A549 (cell line): ENCODE measurements around the gene EXOC3L2. TPM values are rescaled to one million over a fixed set of nuclear protein-coding genes. Genes with fewer than 3 reads are reported as not detected.
"Not testable (repeated sequence)": the region's sequence is repeated elsewhere in the genome, so short reads cannot be mapped to it uniquely, and the experiment has no call there.

Source experiments
- ATAC-seq, 2 experiments: fragments of 200-7000 bp in 1 of 2; fragments of >200 bp in 1 of 2; cut with Nextera tagmentation in 1 of 2; cut with Tn5 transposase in 1 of 2; 3 replicates each; pipeline versions ENCODE4 v1.8.0 to v1.9.1; 2018 to 2020; ENCODE audit warnings: mild to moderate bottlenecking in 1 of 2, moderate library complexity in 1 of 2
- CTCF ChIA-PET: fragments of 300-600 bp; sonication (Branson Sonifier 250); formaldehyde crosslinking; extraction: SDS; loops from one replicate; lab custom pipeline; 2021; ENCODE audit warnings: antibody characterized with exemption, inconsistent platforms; lab: Yijun Ruan, JAX
- POLR2A ChIA-PET: fragments of 350-600 bp; formaldehyde crosslinking; extraction: SDS; loops from one replicate; lab custom pipeline; 2021; ENCODE audit warnings: antibody characterized with exemption, inconsistent platforms; lab: Yijun Ruan, JAX
- DNase-seq, 2 experiments: peaks; one replicate each; pipeline versions ENCODE4 v3.0.0 to v3.0.0-alpha.2; 2011 to 2016; ENCODE audit warnings: low read depth in 1 of 2, low spot score in 1 of 2
- FAIRE-seq: peaks from 2 replicates; lab custom pipeline; 2011; peaks lifted over from hg19 to GRCh38; lab: Jason Lieb, UNC
- H3K27ac ChIP-seq, 2 experiments: fragments of >200 bp; sonication (Bioruptor Twin); formaldehyde crosslinking; 3 replicates each; pipeline ENCODE4 v1.5.1; 2016 to 2017
- H3K4me1 ChIP-seq: fragments of >200 bp; sonication (Bioruptor Twin); formaldehyde crosslinking; 3 replicates; pipeline ENCODE4 v1.6.1; 2016
- H3K4me2 ChIP-seq: fragments of >200 bp; sonication (Bioruptor Twin); formaldehyde crosslinking; 3 replicates; pipeline ENCODE4 v1.6.1; 2016
- H3K4me3 ChIP-seq: fragments of >200 bp; sonication (Bioruptor Twin); formaldehyde crosslinking; 3 replicates; pipeline ENCODE4 v1.5.1; 2016
- H3K9me3 ChIP-seq: fragments of >200 bp; sonication (Bioruptor Twin); formaldehyde crosslinking; 3 replicates; pipeline ENCODE4 v1.6.1; 2016
- CBX2 ChIP-seq: fragments of 200-600 bp; sonication (generic); IDR thresholded peaks from 2 replicates; pipeline ENCODE4 v1.6.1; 2016; ENCODE audit warnings: low read depth, mild to moderate bottlenecking, borderline replicate concordance
- CBX8 ChIP-seq: fragments of 200-600 bp; sonication (generic); IDR thresholded peaks from 2 replicates; pipeline ENCODE4 v1.6.1; 2016
- CEBPB ChIP-seq, 2 experiments: fragments of >200 bp in 1 of 2; sonication (Bioruptor Twin) in 1 of 2; formaldehyde crosslinking in 1 of 2; IDR thresholded peaks; 2 replicates each; pipeline ENCODE4 v1.6.1; 2012 to 2016
- CHD2 ChIP-seq: fragments of 150-350 bp; IDR thresholded peaks from 2 replicates; pipeline ENCODE4 v1.6.1; 2014; ENCODE audit warnings: low read length; ENCODE audit not compliant: partially characterized antibody
- CHD4 ChIP-seq: fragments of 200-600 bp; sonication (generic); IDR thresholded peaks from 2 replicates; pipeline ENCODE4 v1.6.1; 2016; ENCODE audit warnings: antibody characterized with exemption, mild to moderate bottlenecking, borderline replicate concordance
- EHMT2 ChIP-seq: fragments of 200-600 bp; sonication (generic); IDR thresholded peaks from 2 replicates; pipeline ENCODE4 v1.6.1; 2016; ENCODE audit warnings: antibody characterized with exemption, low read depth, mild to moderate bottlenecking, moderate library complexity
- ESRRA ChIP-seq: fragments of 150-350 bp; IDR thresholded peaks from 2 replicates; pipeline ENCODE4 v1.6.1; 2014; ENCODE audit warnings: mild to moderate bottlenecking, low read length, borderline replicate concordance
- HEYL ChIP-seq: fragments of 250-450 bp; sonication (Bioruptor Pico); IDR thresholded peaks from 2 replicates; pipeline ENCODE4 v1.8.0; 2021; ENCODE audit warnings: mild to moderate bottlenecking, moderate library complexity
- HOXB5 ChIP-seq: fragments of 250-450 bp; sonication (Bioruptor Pico); IDR thresholded peaks from 2 replicates; pipeline ENCODE4 v1.5.0; 2020; ENCODE audit warnings: mild to moderate bottlenecking, moderate library complexity
- KDM1A ChIP-seq: fragments of 200-600 bp; sonication (generic); IDR thresholded peaks from 2 replicates; pipeline ENCODE4 v1.6.1; 2016; ENCODE audit warnings: low read depth, mild to moderate bottlenecking
- MYC ChIP-seq: IDR thresholded peaks from 2 replicates; pipeline ENCODE4 v1.6.1; 2012; ENCODE audit warnings: mild to moderate bottlenecking, inconsistent platforms, low read length, improper control_type of control experiment, borderline replicate concordance
- NFE2L2 ChIP-seq: fragments of 150-350 bp; conservative IDR thresholded peaks from 2 replicates; pipeline ENCODE4 v1.6.1; 2014; ENCODE audit warnings: low read length
- PHF8 ChIP-seq: fragments of 200-600 bp; sonication (generic); IDR thresholded peaks from 2 replicates; pipeline ENCODE4 v1.6.1; 2016; ENCODE audit warnings: low read depth, mild to moderate bottlenecking, antibody characterized with exemption, moderate library complexity, borderline replicate concordance
- POLR2A ChIP-seq: IDR thresholded peaks from 2 replicates; pipeline ENCODE4 v1.6.1; 2012; ENCODE audit warnings: mild to moderate bottlenecking, low read length
- POLR2AphosphoS2 ChIP-seq: conservative IDR thresholded peaks from 2 replicates; pipeline ENCODE4 v1.6.1; 2012; ENCODE audit warnings: low read length, improper control_type of control experiment, inconsistent platforms
- SMC3 ChIP-seq: fragments of >200 bp; sonication (Bioruptor Twin); formaldehyde crosslinking; IDR thresholded peaks from 3 replicates; pipeline ENCODE4 v1.6.1; 2018; ENCODE audit warnings: inconsistent platforms
- TP53 ChIP-seq: fragments of 250-450 bp; sonication (Bioruptor Pico); IDR thresholded peaks from 2 replicates; pipeline ENCODE4 v1.5.0; 2021; ENCODE audit warnings: mild to moderate bottlenecking, moderate library complexity
- WGBS: methylation state at CpG from one replicate; pipeline ENCODE4 v1.1.6; 2017; ENCODE audit errors: missing lambda C conversion rate; 5-methylcytosine and 5-hydroxymethylcytosine counted together
- polyA plus RNA-seq, 4 experiments: library from polyadenylated mRNA; depleted of rRNA in 3 of 4; stranded (reverse); fragments of >200 nt; fragmentation: RNase III in 1 of 4; extraction: RNeasy Plus Mini Kit Qiagen cat#74134 plus additional on column Dnase treatment in 1 of 4; gene quantifications; 2 replicates in 3 of 4; 3 replicates in 1 of 4; pipeline ENCODE4 v1.2.3, GENCODE V29; 2011 to 2017
- TF ChIP-seq, protein P1 (sequence below): IDR thresholded peaks from 2 replicates; pipeline ENCODE4 v1.6.1; 2012
- TF ChIP-seq, protein P2 (sequence below): fragments of >200 bp; sonication (Bioruptor Twin); formaldehyde crosslinking; IDR thresholded peaks from 3 replicates; pipeline ENCODE4 v1.6.1; 2016
- TF ChIP-seq, protein P3 (sequence below): fragments of >200 bp; sonication (Bioruptor Twin); formaldehyde crosslinking; IDR thresholded peaks from 2 replicates; pipeline ENCODE4 v1.6.1; 2016
- TF ChIP-seq, protein P4 (sequence below): fragments of 250-450 bp; sonication (Bioruptor Pico); IDR thresholded peaks from 2 replicates; pipeline ENCODE4 v1.5.0; 2021; ENCODE audit warnings: mild to moderate bottlenecking, moderate library complexity, borderline replicate concordance
- TF ChIP-seq, protein P5 (sequence below): fragments of 450-650 bp; IDR thresholded peaks from 2 replicates; pipeline ENCODE4 v1.6.1; 2014; ENCODE audit warnings: antibody characterized with exemption
- TF ChIP-seq, protein P6 (sequence below): IDR thresholded peaks from 2 replicates; pipeline ENCODE4 v1.6.1; 2012

EXOC3L2 gene
- polyA plus RNA-seq, 2 of the 4 experiments (the other 2 are of a cell fraction): 0.16 to 0.50 TPM

DNA sequence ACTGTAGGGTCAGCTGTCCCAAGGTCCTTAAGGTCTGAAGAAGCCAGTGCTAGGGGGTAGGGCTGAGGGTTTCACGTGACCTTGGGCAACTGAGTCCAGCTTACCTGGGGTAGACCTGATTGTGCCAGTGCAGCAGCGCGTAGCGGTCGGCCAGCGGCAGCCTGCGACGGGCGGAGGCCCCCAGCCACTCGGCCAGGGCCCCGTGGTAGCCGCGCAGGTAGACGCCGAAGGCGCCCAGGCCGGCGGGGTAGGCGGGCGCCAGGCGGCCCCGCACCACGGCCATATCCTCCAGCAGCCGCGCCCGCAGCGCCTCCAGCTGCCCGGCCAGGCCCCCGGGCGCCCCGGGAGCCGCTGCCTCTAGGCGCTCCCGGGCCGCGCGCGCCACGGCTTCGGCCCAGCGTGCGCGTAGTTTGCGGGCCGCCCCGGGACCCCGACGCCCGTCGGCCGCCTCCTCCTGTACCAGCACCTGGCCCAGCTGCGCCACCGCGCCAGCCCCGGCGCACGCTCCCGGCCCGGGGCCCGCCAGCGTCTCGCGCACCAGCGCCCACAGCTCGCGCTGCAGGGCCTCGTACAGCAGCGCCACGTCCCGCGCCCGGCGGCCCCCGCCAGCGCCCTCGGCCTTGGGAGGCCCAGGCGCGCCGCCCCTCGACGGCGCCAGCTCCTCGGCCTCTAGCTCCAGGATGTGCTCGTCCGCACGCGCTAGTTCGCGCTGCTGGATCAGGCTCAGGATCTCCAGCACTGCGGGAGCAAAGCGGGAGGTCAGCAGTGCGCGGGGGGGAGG, 10.9 kb downstream of the EXOC3L2 start:
- ChIA-PET CTCF (interaction anchor here (1.4 to 1.8 kb wide), 2 partner anchors 105 to 244 kb away, joined by 4 read pairs; no protein-coding TSS in a partner anchor), POLR2A (no interaction called here)
- no peak overlapping the region for H3K4me3 ChIP-seq

DNA sequence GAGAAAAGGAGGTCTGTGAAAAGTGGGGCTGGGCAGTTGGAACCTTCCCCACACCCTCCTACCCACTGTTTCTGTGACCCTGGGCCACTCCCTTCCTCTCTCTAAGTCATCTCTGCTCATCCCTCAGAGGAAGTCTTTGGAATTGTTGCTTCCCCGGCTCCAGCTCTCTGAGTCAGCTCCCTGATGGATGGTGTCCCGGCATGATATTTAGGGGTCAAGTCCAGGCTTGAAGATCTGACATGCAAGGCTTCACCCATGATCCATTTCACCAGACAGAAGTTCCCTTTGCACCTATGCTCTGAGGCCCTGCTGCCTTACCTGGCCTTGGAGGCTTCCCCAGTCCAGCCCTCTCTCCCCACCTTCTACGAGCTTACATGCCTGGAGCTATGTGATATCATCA, 13.3 kb downstream of the EXOC3L2 start:
- TF ChIP-seq, protein P1, sequence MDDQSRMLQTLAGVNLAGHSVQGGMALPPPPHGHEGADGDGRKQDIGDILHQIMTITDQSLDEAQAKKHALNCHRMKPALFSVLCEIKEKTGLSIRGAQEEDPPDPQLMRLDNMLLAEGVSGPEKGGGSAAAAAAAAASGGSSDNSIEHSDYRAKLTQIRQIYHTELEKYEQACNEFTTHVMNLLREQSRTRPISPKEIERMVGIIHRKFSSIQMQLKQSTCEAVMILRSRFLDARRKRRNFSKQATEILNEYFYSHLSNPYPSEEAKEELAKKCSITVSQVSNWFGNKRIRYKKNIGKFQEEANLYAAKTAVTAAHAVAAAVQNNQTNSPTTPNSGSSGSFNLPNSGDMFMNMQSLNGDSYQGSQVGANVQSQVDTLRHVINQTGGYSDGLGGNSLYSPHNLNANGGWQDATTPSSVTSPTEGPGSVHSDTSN: no peak
- TF ChIP-seq HEYL (CRISPR knock-in tag) (no peak), NFE2L2 (no peak), CEBPB (IDR thresholded peaks at IDR 0.05) (no peak), ESRRA (no peak), MYC (no peak), CHD2 (no peak), CBX8 (no peak), POLR2AphosphoS2 (no peak), POLR2A (no peak), KDM1A (no peak)
- TF ChIP-seq, protein P2, sequence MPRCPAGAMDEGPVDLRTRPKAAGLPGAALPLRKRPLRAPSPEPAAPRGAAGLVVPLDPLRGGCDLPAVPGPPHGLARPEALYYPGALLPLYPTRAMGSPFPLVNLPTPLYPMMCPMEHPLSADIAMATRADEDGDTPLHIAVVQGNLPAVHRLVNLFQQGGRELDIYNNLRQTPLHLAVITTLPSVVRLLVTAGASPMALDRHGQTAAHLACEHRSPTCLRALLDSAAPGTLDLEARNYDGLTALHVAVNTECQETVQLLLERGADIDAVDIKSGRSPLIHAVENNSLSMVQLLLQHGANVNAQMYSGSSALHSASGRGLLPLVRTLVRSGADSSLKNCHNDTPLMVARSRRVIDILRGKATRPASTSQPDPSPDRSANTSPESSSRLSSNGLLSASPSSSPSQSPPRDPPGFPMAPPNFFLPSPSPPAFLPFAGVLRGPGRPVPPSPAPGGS: no peak
- TF ChIP-seq, protein P3, sequence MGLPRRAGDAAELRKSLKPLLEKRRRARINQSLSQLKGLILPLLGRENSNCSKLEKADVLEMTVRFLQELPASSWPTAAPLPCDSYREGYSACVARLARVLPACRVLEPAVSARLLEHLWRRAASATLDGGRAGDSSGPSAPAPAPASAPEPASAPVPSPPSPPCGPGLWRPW: no peak
- TF ChIP-seq, protein P4, sequence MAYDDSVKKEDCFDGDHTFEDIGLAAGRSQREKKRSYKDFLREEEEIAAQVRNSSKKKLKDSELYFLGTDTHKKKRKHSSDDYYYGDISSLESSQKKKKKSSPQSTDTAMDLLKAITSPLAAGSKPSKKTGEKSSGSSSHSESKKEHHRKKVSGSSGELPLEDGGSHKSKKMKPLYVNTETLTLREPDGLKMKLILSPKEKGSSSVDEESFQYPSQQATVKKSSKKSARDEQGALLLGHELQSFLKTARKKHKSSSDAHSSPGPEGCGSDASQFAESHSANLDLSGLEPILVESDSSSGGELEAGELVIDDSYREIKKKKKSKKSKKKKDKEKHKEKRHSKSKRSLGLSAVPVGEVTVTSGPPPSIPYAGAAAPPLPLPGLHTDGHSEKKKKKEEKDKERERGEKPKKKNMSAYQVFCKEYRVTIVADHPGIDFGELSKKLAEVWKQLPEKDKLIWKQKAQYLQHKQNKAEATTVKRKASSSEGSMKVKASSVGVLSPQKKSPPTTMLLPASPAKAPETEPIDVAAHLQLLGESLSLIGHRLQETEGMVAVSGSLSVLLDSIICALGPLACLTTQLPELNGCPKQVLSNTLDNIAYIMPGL (CRISPR knock-in tag): no peak
- ChIA-PET CTCF (interaction anchor here (0.6 to 1.7 kb wide), 4 partner anchors 45 to 247 kb away, joined by 3 to 7 read pairs (median 3); no protein-coding TSS in a partner anchor), POLR2A (no interaction called here)
- H3K4me2 ChIP-seq: no peak overlapping the region
- no peaks in the 10 kb centered on the region for H3K4me1 ChIP-seq
- DNase-seq (no peak), ATAC-seq (peak in 1 of 2 experiments; percentile 36; a peak in 2 of 6 replicates), FAIRE-seq (no peak)
- no peak overlapping the region for H3K27ac ChIP-seq
- H3K9me3 ChIP-seq: no peaks in the 10 kb centered on the region
- H3K4me3 ChIP-seq: no peak overlapping the region
- 38% methylated on average over 3 of the region's 3 CpGs for WGBS

More for the DNA sequence above, 10.9 kb downstream of the EXOC3L2 start:
- Histone ChIP-seq H3K4me1 (no peaks in the 10 kb centered on the region), H3K4me2 (no peak overlapping the region), H3K27ac (no peak overlapping the region), H3K9me3 (no peaks in the 10 kb centered on the region)
- FAIRE-seq: no peak
- 84% methylated on average over 69 of the region's 93 CpGs for WGBS
- ATAC-seq: peak in 1 of 2 experiments; percentile 12; a peak in 1 of 6 replicates
- TF ChIP-seq, protein P5, sequence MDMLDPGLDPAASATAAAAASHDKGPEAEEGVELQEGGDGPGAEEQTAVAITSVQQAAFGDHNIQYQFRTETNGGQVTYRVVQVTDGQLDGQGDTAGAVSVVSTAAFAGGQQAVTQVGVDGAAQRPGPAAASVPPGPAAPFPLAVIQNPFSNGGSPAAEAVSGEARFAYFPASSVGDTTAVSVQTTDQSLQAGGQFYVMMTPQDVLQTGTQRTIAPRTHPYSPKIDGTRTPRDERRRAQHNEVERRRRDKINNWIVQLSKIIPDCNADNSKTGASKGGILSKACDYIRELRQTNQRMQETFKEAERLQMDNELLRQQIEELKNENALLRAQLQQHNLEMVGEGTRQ: no peak
- TF ChIP-seq PHF8 (no peak), HOXB5 (CRISPR knock-in tag) (no peak), CBX2 (no peak), TP53 (CRISPR knock-in tag) (no peak), EHMT2 (no peak), NFE2L2 (no peak), CHD4 (no peak), SMC3 (no peak)
- TF ChIP-seq, protein P6, sequence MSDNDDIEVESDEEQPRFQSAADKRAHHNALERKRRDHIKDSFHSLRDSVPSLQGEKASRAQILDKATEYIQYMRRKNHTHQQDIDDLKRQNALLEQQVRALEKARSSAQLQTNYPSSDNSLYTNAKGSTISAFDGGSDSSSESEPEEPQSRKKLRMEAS: no peak
- DNase-seq: no peak

DNA sequence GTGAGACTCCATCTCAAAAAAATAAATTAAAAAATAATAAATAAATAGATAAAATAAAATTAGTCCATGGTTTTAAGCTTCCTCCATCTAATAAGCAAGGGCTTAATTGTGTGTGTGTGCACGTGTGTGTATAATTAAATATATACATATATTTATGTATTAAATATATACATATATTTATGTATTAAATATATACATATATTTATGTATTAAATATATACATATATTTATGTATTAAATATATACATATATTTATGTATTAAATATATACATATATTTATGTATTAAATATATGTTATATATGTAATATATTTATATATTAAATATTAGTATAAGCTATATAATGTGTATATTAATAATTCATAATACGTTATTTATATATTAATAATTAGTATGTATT, 16.2 kb downstream of the EXOC3L2 start:
- H3K9me3 ChIP-seq, H3K4me2 ChIP-seq, H3K4me1 ChIP-seq, ATAC-seq, FAIRE-seq, H3K27ac ChIP-seq, POLR2A ChIA-PET, DNase-seq, H3K4me3 ChIP-seq: not testable (repeated sequence)
- CTCF ChIA-PET: interaction anchor here (0.9 to 1.3 kb wide), 2 partner anchors 10 to 173 kb away, joined by 3 to 4 read pairs; no protein-coding TSS in a partner anchor
- 51% methylated on average over 2 of the region's 2 CpGs for WGBS
